RWPE2 (cell line): Measurements from ENCODE around the gene PACSIN2.

ENCODE experiments used
- ATAC-seq: fragments of 200-7000 bp; cut with Tn5 transposase; 3 replicates; pipeline ENCODE4 v1.9.1; 2021; ENCODE audit warnings: low read depth
- DNase-seq: peaks from one replicate; pipeline ENCODE4 v3.0.0-alpha.2; 2020; ENCODE audit warnings: low spot score
- H3K27ac ChIP-seq: fragments of 450-650 bp; 2 replicates; pipeline ENCODE4 v1.5.1; 2017; ENCODE audit warnings: mild to moderate bottlenecking; ENCODE audit not compliant: poor library complexity, severe bottlenecking
- H3K27me3 ChIP-seq: fragments of 250-450 bp; sonication (Bioruptor Pico); 2 replicates; pipeline ENCODE4 v1.5.1; 2021; ENCODE audit warnings: mild to moderate bottlenecking, moderate library complexity; ENCODE audit not compliant: insufficient read depth, poor library complexity, severe bottlenecking
- H3K36me3 ChIP-seq: fragments of 250-450 bp; sonication (Bioruptor Pico); 2 replicates; pipeline ENCODE4 v1.5.1; 2020; ENCODE audit warnings: low read depth, mild to moderate bottlenecking, moderate library complexity
- H3K4me1 ChIP-seq: fragments of 250-450 bp; sonication (Bioruptor Pico); 2 replicates; pipeline ENCODE4 v1.5.1; 2021; ENCODE audit warnings: mild to moderate bottlenecking, moderate library complexity; ENCODE audit not compliant: insufficient read depth, poor library complexity, severe bottlenecking
- H3K4me3 ChIP-seq: fragments of 250-450 bp; sonication (Bioruptor Pico); 2 replicates; pipeline ENCODE4 v1.5.1; 2021; ENCODE audit warnings: mild to moderate bottlenecking, moderate library complexity; ENCODE audit not compliant: severe bottlenecking
- H3K9me3 ChIP-seq: fragments of 250-450 bp; sonication (Bioruptor Pico); 2 replicates; pipeline ENCODE4 v1.5.1; 2021; ENCODE audit warnings: mild to moderate bottlenecking, moderate library complexity; ENCODE audit not compliant: severe bottlenecking
- TF ChIP-seq, protein P1 (sequence below): fragments of 450-650 bp; IDR thresholded peaks from one replicate; pipeline ENCODE4 v1.5.1; 2017; ENCODE audit warnings: mild to moderate bottlenecking, moderate library complexity; ENCODE audit not compliant: poor library complexity, severe bottlenecking

The PACSIN2 gene

GRCh38 chr22:42844756-42845155 is 170.2 kb downstream of the PACSIN2 start:
- peaks cover 30% of the 10 kb centered on the region for H3K36me3 ChIP-seq
- H3K4me1 ChIP-seq: peaks cover 24% of the 10 kb centered on the region
- TF ChIP-seq, protein P1, sequence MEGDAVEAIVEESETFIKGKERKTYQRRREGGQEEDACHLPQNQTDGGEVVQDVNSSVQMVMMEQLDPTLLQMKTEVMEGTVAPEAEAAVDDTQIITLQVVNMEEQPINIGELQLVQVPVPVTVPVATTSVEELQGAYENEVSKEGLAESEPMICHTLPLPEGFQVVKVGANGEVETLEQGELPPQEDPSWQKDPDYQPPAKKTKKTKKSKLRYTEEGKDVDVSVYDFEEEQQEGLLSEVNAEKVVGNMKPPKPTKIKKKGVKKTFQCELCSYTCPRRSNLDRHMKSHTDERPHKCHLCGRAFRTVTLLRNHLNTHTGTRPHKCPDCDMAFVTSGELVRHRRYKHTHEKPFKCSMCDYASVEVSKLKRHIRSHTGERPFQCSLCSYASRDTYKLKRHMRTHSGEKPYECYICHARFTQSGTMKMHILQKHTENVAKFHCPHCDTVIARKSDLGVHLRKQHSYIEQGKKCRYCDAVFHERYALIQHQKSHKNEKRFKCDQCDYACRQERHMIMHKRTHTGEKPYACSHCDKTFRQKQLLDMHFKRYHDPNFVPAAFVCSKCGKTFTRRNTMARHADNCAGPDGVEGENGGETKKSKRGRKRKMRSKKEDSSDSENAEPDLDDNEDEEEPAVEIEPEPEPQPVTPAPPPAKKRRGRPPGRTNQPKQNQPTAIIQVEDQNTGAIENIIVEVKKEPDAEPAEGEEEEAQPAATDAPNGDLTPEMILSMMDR: no peak
- no peak for DNase-seq
- peak overlapping the region; percentile 47 for H3K27ac ChIP-seq
- no peak overlapping the region for H3K4me3 ChIP-seq
- no peaks in the 10 kb centered on the region for H3K9me3 ChIP-seq
- no peaks in the 10 kb centered on the region for H3K27me3 ChIP-seq
- peak; percentile 93 for ATAC-seq

DNA sequence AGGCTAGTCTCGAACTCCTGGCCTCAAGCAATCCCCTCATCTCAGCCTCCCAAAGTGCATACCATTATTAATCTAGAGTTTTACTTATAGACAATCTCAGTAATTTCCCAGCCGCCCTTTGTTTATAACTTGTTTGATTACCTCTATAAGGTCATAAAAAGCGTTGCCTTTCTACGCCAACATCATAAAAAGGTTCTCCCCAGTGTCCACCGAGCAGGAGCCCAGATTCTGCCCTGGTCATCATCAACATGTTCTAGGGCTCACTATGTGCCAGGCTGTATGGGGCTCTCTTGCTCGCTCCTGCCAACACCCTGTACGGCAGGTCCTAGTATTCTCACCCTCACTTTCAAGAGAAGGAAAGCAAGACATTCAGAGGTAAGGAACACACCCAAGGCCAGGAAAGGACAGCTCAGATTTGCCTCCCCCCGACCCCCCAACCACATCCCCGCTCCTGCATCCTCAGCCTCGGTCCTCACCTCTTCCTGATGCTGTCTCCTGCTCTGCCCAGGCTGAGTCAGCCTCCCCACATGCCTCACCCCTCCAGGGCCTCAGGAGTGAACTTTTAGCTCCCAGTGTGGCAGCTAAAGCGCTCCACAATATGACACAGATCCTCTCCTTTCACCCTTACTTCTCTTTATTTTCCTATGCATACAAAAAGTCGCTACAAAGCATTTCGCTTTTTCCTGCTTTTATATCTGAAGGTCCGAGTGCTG is 172.1 kb downstream of the PACSIN2 start:
- ATAC-seq (0 out of 3 replicates have a peak, but pooled peaks have one; percentile 32), DNase-seq (no peak)
- H3K9me3 ChIP-seq: no peaks in the 10 kb centered on the region
- H3K36me3 ChIP-seq: peaks cover 40% of the 10 kb centered on the region
- no peaks in the 10 kb centered on the region for H3K27me3 ChIP-seq
- TF ChIP-seq, protein P1: no peak
- no peak overlapping the region for H3K27ac ChIP-seq
- no peak overlapping the region for H3K4me3 ChIP-seq
- peaks cover 24% of the 10 kb centered on the region for H3K4me1 ChIP-seq

DNA sequence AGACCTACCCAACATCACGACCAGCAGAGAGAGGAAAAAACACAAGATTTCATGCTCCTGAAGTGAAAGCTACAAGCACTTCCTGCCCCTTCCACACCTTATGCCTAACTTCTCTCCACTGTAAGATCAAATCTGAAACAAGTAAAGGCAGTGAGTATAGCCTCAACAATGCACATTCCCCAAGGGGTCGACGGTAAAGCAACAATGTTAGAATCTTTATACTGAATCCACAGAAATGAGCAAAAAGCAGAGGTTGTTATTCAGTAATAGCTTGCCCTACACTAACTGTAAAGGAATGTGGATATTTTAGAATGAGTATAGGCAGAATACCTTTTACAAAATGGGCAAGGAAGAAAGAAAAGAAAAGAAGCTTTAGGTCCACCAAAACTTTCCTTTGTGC is 173.5 kb downstream of the PACSIN2 start:
- ATAC-seq (peak; percentile 58; the same call in 2 of the 3 replicates), DNase-seq (no peak)
- TF ChIP-seq, protein P1: no peak
- Histone ChIP-seq H3K9me3 (no peaks in the 10 kb centered on the region), H3K36me3 (peaks cover 43% of the 10 kb centered on the region), H3K27ac (peak overlapping the region; percentile 39), H3K27me3 (no peaks in the 10 kb centered on the region), H3K4me1 (peaks cover 24% of the 10 kb centered on the region), H3K4me3 (no peak overlapping the region)

DNA sequence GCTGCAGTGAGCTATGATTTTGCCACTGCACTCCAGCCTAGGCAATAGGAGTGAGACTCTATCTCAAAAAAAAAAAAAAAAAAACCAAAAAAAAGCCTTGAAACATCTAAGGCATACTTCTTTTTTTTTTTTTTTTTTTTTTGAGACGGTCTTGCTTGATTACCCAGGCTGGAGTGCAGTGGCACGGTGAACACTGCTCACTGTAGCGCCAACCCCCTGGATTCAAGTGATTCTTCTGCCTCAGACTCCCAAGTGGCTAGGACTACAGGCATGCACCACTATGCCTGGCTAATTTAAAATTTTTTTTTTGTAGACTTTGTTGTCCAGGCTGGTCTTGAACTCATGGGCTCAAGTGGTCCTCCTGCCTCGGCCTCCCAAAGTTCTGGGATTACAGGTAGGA is 177.4 kb downstream of the PACSIN2 start:
- ATAC-seq: no peak
- H3K36me3 ChIP-seq: peaks cover 63% of the 10 kb centered on the region
- H3K4me1 ChIP-seq: peaks cover 2% of the 10 kb centered on the region
- TF ChIP-seq, protein P1: no peak
- H3K27me3 ChIP-seq: no peaks in the 10 kb centered on the region
- no peaks in the 10 kb centered on the region for H3K9me3 ChIP-seq
- no peak overlapping the region for H3K4me3 ChIP-seq
- DNase-seq: no peak
- no peak overlapping the region for H3K27ac ChIP-seq

- no peaks in the 10 kb centered on the region for H3K4me1 ChIP-seq
- peaks cover 60% of the 10 kb centered on the region for H3K36me3 ChIP-seq
- TF ChIP-seq, protein P1: no peak
- no peaks in the 10 kb centered on the region for H3K27me3 ChIP-seq
- no peaks in the 10 kb centered on the region for H3K9me3 ChIP-seq
- no peak overlapping the region for H3K4me3 ChIP-seq
- no peak for ATAC-seq
- DNase-seq: no peak
- H3K27ac ChIP-seq: no peak overlapping the region
Observed at GRCh38 chr22:42836026-42836425, 178.9 kb downstream of the PACSIN2 start.
